ENCODE results near the gene NOD2.

NOD2 gene

GRCh38 chr16:50690177-50690576 is 3.2 kb upstream of the NOD2 start:
- H3K27me3 Mint-ChIP-seq: peaks cover 39% of the 10 kb centered on the region

DNA sequence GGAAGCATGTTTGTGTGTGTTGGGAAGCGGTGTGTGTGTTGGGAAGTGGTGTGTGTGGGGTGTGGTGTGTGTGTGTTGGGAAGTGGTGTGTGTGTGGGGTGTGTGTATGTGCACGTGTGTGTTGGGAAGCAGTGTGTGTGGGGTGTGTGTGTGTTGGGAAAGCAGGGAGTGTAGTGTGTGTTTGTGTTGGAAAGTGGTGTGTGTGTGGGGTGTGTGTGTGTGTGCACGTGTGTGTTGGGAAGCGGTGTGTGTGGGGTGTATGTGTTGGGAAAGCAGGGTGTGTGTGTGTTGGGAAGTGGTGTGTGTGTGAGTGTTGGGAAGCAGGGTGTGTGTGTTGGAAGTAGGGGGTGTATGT is 785 bp upstream of the NOD2 start:
- DNase-seq: no peak
- no peaks in the 10 kb centered on the region for H3K9me3 Mint-ChIP-seq
- no peaks in the 10 kb centered on the region for H3K36me3 Mint-ChIP-seq
- H3K27me3 Mint-ChIP-seq: peaks cover 38% of the 10 kb centered on the region
- H3K4me3 Mint-ChIP-seq: peak overlapping the region; percentile 40
- CTCF ChIA-PET: no interaction called here
- no peak overlapping the region for H3K27ac Mint-ChIP-seq
- peaks cover 46% of the 10 kb centered on the region for H3K4me1 Mint-ChIP-seq

More at GRCh38 chr16:50690177-50690576, 3.2 kb upstream of the NOD2 start:
- no peak for DNase-seq
- CTCF ChIA-PET: no interaction called here
- peaks cover 37% of the 10 kb centered on the region for H3K4me1 Mint-ChIP-seq
- H3K27ac Mint-ChIP-seq: no peak overlapping the region
- no peaks in the 10 kb centered on the region for H3K36me3 Mint-ChIP-seq
- H3K4me3 Mint-ChIP-seq: no peak overlapping the region
- no peaks in the 10 kb centered on the region for H3K9me3 Mint-ChIP-seq

GRCh38 chr16:50694206-50694605 is 800 bp downstream of the NOD2 start:
- Mint-ChIP-seq H3K27me3 (peaks cover 34% of the 10 kb centered on the region), H3K4me3 (peak overlapping the region; percentile 67), H3K9me3 (no peaks in the 10 kb centered on the region), H3K27ac (no peak overlapping the region), H3K36me3 (no peaks in the 10 kb centered on the region), H3K4me1 (peaks cover 55% of the 10 kb centered on the region)
- CTCF ChIA-PET: interaction anchor here (0.9 kb wide), 2 partner anchors 9 to 26 kb away, joined by 4 to 5 read pairs; no protein-coding TSS in a partner anchor
- no peak for DNase-seq

- Mint-ChIP-seq H3K27me3 (peaks cover 34% of the 10 kb centered on the region), H3K9me3 (no peaks in the 10 kb centered on the region), H3K27ac (no peak overlapping the region), H3K4me1 (peaks cover 63% of the 10 kb centered on the region), H3K36me3 (no peaks in the 10 kb centered on the region), H3K4me3 (no peak overlapping the region)
- DNase-seq: peak; percentile 16
- CTCF ChIA-PET: interaction anchor here (1.1 kb wide), 1 partner anchor 30 kb away, joined by 3 read pairs; no protein-coding TSS in a partner anchor
These were observed 1.9 kb downstream of the NOD2 start for GRCh38 chr16:50695017-50696000.

DNA sequence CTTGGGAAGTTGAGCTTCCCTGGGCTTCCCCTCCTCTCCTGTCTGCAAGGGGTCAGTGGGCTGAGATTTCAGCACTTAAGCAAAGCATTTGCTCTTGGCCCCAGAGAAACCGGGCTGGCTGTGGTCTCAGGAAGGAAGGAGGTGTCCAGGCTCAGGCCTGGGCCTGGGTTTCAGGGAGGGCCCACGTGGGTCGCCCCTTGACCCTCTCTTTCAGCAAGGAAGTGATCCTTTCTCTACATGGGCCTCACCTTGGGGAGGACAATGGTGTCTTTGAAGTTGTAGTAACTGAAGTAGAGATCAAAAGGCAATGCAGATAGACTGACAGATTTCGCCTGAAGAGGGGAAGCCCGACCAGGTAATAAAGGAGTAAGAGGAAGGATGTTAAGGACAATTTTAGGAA is 2.7 kb downstream of the NOD2 start:
- Mint-ChIP-seq H3K4me1 (peaks cover 64% of the 10 kb centered on the region), H3K9me3 (no peaks in the 10 kb centered on the region), H3K27me3 (peaks cover 30% of the 10 kb centered on the region), H3K27ac (no peak overlapping the region), H3K4me3 (no peak overlapping the region), H3K36me3 (peaks cover under 1% of the 10 kb centered on the region)
- CTCF ChIA-PET: interaction anchor here (0.5 to 3.4 kb wide), 3 partner anchors 28 to 485 kb away, joined by 3 to 7 read pairs (median 5); no protein-coding TSS in a partner anchor
- DNase-seq: no peak

- peak overlapping the region; percentile 11 for H3K27ac Mint-ChIP-seq
- no peak overlapping the region for H3K4me3 Mint-ChIP-seq
- H3K4me1 Mint-ChIP-seq: peaks cover 64% of the 10 kb centered on the region
- DNase-seq: peak; percentile 41
- no peaks in the 10 kb centered on the region for H3K9me3 Mint-ChIP-seq
- H3K36me3 Mint-ChIP-seq: peaks cover 2% of the 10 kb centered on the region
- peaks cover 23% of the 10 kb centered on the region for H3K27me3 Mint-ChIP-seq
- CTCF ChIA-PET: interaction anchor here (0.5 to 3.4 kb wide), 4 partner anchors 29 to 485 kb away, joined by 3 to 7 read pairs (median 4); no protein-coding TSS in a partner anchor
These were observed 3.4 kb downstream of the NOD2 start for GRCh38 chr16:50696575-50697420.

DNA sequence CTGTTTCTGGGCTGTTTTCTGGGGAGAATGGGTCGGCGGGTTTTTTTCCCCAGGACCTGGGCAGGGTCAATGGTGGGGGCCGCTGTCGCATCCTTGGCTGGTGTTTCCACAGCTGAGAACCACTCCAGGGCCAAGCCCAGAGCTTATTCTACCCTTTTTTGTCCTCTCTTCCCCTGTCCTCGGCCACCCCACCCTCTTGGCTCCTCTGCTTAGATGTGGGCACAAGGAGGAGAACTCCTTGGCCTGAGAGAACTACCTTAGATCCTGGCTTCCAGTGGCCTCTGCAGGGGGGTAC is 4.0 kb downstream of the NOD2 start:
- CTCF ChIA-PET: interaction anchor here (1.3 to 3.4 kb wide), 3 partner anchors 29 to 48 kb away, joined by 3 to 7 read pairs (median 5); no protein-coding TSS in a partner anchor
- H3K9me3 Mint-ChIP-seq: no peaks in the 10 kb centered on the region
- peaks cover 2% of the 10 kb centered on the region for H3K36me3 Mint-ChIP-seq
- peak overlapping the region; percentile 55 for H3K4me3 Mint-ChIP-seq
- DNase-seq: no peak
- H3K27me3 Mint-ChIP-seq: peaks cover 20% of the 10 kb centered on the region
- peaks cover 62% of the 10 kb centered on the region for H3K4me1 Mint-ChIP-seq
- peak overlapping the region; percentile 80 for H3K27ac Mint-ChIP-seq

GRCh38 chr16:50697881-50698767 is 4.7 kb downstream of the NOD2 start:
- peaks cover 2% of the 10 kb centered on the region for H3K36me3 Mint-ChIP-seq
- peak; percentile 36 for DNase-seq
- peak overlapping the region; percentile 55 for H3K4me3 Mint-ChIP-seq
- H3K4me1 Mint-ChIP-seq: peaks cover 56% of the 10 kb centered on the region
- CTCF ChIA-PET: interaction anchor here (1.3 to 3.4 kb wide), 3 partner anchors 30 to 47 kb away, joined by 3 to 7 read pairs (median 5); no protein-coding TSS in a partner anchor
- peaks cover 12% of the 10 kb centered on the region for H3K27me3 Mint-ChIP-seq
- no peaks in the 10 kb centered on the region for H3K9me3 Mint-ChIP-seq
- peak overlapping the region; percentile 80 for H3K27ac Mint-ChIP-seq

- Mint-ChIP-seq H3K27ac (no peak overlapping the region), H3K4me1 (peaks cover 47% of the 10 kb centered on the region), H3K4me3 (no peak overlapping the region), H3K9me3 (peaks cover 10% of the 10 kb centered on the region), H3K36me3 (peaks cover 10% of the 10 kb centered on the region), H3K27me3 (peaks cover 2% of the 10 kb centered on the region)
- DNase-seq: no peak
- CTCF ChIA-PET: interaction anchor here (0.7 to 3.4 kb wide), 3 partner anchors 22 to 107 kb away, joined by 3 to 7 read pairs (median 5); no protein-coding TSS in a partner anchor
These were observed 6.1 kb downstream of the NOD2 start for GRCh38 chr16:50699326-50700159.

DNA sequence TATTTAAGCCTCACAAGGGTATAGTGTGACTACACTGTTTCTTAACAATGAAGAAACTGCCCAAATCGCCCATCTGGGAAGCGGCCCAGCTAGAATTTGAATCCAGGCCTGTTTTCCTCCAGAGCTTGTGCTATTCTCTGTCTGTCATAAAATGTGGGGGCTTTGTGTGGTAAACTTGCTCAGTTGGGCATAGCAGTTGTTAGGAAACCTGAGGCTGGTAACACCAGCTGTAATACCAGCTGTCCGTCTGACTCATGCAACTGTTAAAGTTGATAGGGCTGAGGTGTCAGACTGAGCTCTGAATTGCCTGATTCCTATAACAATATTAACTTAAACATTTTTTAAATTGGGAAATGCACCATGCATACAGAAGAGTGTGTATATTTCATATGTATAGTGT is 9.3 kb downstream of the NOD2 start:
- DNase-seq: no peak
- peaks cover 20% of the 10 kb centered on the region for H3K36me3 Mint-ChIP-seq
- CTCF ChIA-PET: interaction anchor here (0.7 to 1.3 kb wide), 3 partner anchors 13 to 91 kb away, joined by 3 to 5 read pairs (median 4); no protein-coding TSS in a partner anchor
- no peaks in the 10 kb centered on the region for H3K27me3 Mint-ChIP-seq
- H3K4me1 Mint-ChIP-seq: peaks cover 19% of the 10 kb centered on the region
- no peak overlapping the region for H3K27ac Mint-ChIP-seq
- no peak overlapping the region for H3K4me3 Mint-ChIP-seq
- peaks cover 26% of the 10 kb centered on the region for H3K9me3 Mint-ChIP-seq

GRCh38 chr16:50704245-50704644 is 10.8 kb downstream of the NOD2 start:
- no peak overlapping the region for H3K4me3 Mint-ChIP-seq
- peaks cover 20% of the 10 kb centered on the region for H3K4me1 Mint-ChIP-seq
- H3K36me3 Mint-ChIP-seq: peaks cover 20% of the 10 kb centered on the region
- CTCF ChIA-PET: no interaction called here
- DNase-seq: no peak
- H3K27ac Mint-ChIP-seq: no peak overlapping the region
- H3K27me3 Mint-ChIP-seq: no peaks in the 10 kb centered on the region
- H3K9me3 Mint-ChIP-seq: peaks cover 26% of the 10 kb centered on the region

DNA sequence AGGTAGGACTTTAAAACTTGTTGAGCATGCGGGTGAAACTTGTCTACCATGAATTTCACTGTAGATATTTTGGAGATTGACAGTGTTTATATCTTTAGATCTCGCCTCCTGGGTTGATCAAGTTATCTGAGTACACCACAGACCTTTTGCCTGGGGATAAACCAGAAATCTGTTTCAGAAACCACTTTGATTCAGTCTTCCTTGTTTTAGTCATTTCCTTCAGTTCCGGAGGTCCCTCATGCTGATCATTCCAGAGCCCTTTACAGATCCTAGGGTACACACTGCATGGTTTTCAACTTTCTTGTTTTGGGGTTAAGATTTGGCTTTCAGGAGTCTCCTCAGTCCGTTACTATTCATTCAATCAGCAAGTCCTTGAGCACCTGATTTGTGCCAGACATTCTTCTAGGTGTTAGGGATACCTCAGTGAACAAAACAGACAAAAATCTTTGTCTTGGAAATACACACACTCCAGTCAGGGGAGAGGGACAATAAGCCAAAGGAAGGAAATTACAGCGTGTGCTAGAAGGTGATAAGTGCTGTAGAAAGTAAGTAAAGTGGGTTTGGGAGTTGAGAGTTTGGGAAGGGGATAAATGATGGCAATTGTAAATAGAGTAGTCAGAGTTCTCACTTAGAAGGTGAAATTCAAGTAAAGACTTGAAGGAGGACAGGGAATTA is 12.2 kb downstream of the NOD2 start:
- Mint-ChIP-seq H3K36me3 (peaks cover 20% of the 10 kb centered on the region), H3K9me3 (peaks cover 26% of the 10 kb centered on the region), H3K4me3 (no peak overlapping the region), H3K27me3 (no peaks in the 10 kb centered on the region), H3K27ac (no peak overlapping the region), H3K4me1 (peaks cover 23% of the 10 kb centered on the region)
- no peak for DNase-seq
- CTCF ChIA-PET: no interaction called here

Data from activated naive CD4-positive, alpha-beta T cell treated with anti-CD3 and anti-CD28 coated beads, Interleukin-2, amount 10 ng/mL, durations not matched to agents 7 days and 5 days (primary cell).